Osteoblast (primary cell): ENCODE data around the gene HLA-DOB. TPM values are rescaled to one million over a fixed set of nuclear protein-coding genes. Genes with fewer than 3 reads are reported as not detected.

Source experiments
- DNase-seq: peaks from one replicate; pipeline ENCODE4 v3.0.0; 2011; ENCODE audit warnings: low spot score, mixed read lengths; ENCODE audit not compliant: insufficient read length; ENCODE audit errors: missing footprints
- H2AFZ ChIP-seq: 2 replicates; pipeline ENCODE4 v1.6.0; 2011; ENCODE audit warnings: mild to moderate bottlenecking, low read length
- H3K27ac ChIP-seq: 2 replicates; pipeline ENCODE4 v1.5.1; 2011; ENCODE audit warnings: mild to moderate bottlenecking, low read depth, low read length, moderate library complexity
- H3K27me3 ChIP-seq: 2 replicates; pipeline ENCODE4 v1.6.0; 2012; ENCODE audit warnings: mild to moderate bottlenecking, control low read depth, inconsistent platforms, low read length, moderate library complexity; ENCODE audit not compliant: insufficient read depth
- H3K36me3 ChIP-seq: 2 replicates; pipeline ENCODE4 v1.5.1; 2011; ENCODE audit warnings: mild to moderate bottlenecking, low read length, control low read depth, moderate library complexity; ENCODE audit not compliant: insufficient read depth
- H3K4me1 ChIP-seq: 2 replicates; pipeline ENCODE4 v1.5.1; 2011; ENCODE audit warnings: mild to moderate bottlenecking, low read length, control low read depth, moderate library complexity; ENCODE audit not compliant: insufficient read depth
- H3K4me2 ChIP-seq: 2 replicates; pipeline ENCODE4 v1.6.0; 2011; ENCODE audit warnings: mild to moderate bottlenecking, low read length; ENCODE audit not compliant: insufficient read depth
- H3K4me3 ChIP-seq: fragments of 200-600 bp; sonication (generic); 3 replicates; pipeline ENCODE4 v1.5.1; 2012; ENCODE audit warnings: mild to moderate bottlenecking, low read length, inconsistent platforms; ENCODE audit not compliant: insufficient read depth
- H3K79me2 ChIP-seq: 2 replicates; pipeline ENCODE4 v1.6.0; 2012; ENCODE audit warnings: mild to moderate bottlenecking, low read length, control low read depth, inconsistent platforms; ENCODE audit not compliant: insufficient read depth
- H3K9me3 ChIP-seq: 2 replicates; pipeline ENCODE4 v1.5.1; 2011; ENCODE audit warnings: low read depth, low read length, control low read depth
- H4K20me1 ChIP-seq: 2 replicates; pipeline ENCODE4 v1.6.0; 2012; ENCODE audit warnings: mild to moderate bottlenecking, low read length, control low read depth; ENCODE audit not compliant: insufficient read depth
- CTCF ChIP-seq: IDR thresholded peaks from 2 replicates; pipeline ENCODE4 v1.5.1; 2011; ENCODE audit warnings: mild to moderate bottlenecking, low read depth, low read length, moderate library complexity; ENCODE audit errors: extremely low read depth
- total RNA-seq: library from RNA; depleted of rRNA; stranded (reverse); fragments of >200 nt; gene quantifications from 2 replicates; pipeline ENCODE4 v1.2.3, GENCODE V29; 2012

HLA-DOB gene
- 0.36 TPM in 1 of 2 replicates, not detected in the other for total RNA-seq

GRCh38 chr6:32816746-32817204, at the start of gene HLA-DOB:
HLA-DOB (minus strand) TSS chr6:32817002; CDS start chr6:32816951, 51 bp downstream.
- H3K79me2 ChIP-seq, result no peaks in the 10 kb centered on the region
- TF ChIP-seq CTCF, result no peak
- no peaks in the 10 kb centered on the region for H3K36me3 ChIP-seq
- no peak within 1 kb of the TSS for H2AFZ ChIP-seq
- no peak within 1 kb of the TSS for H3K4me3 ChIP-seq
- DNase-seq, result peak; percentile 4
- no peaks in the 10 kb centered on the region for H3K27me3 ChIP-seq
- no peaks in the 10 kb centered on the region for H4K20me1 ChIP-seq
- H3K4me2 ChIP-seq, result no peak within 1 kb of the TSS
- no peaks in the 10 kb centered on the region for H3K9me3 ChIP-seq
- no peak within 1 kb of the TSS for H3K27ac ChIP-seq
- peaks cover 20% of the 10 kb centered on the region for H3K4me1 ChIP-seq

GRCh38 chr6:32865724-32866443, 49.1 kb upstream of the HLA-DOB start:
- H3K4me3 ChIP-seq, result no peak overlapping the region
- no peak for TF ChIP-seq CTCF

GRCh38 chr6:32862725-32863124, 45.9 kb upstream of the HLA-DOB start:
- no peak overlapping the region for H2AFZ ChIP-seq
- no peak for DNase-seq
- H3K4me2 ChIP-seq, result no peak overlapping the region
- no peak overlapping the region for H3K4me3 ChIP-seq
- H3K36me3 ChIP-seq, result peaks cover 8% of the 10 kb centered on the region
- no peak overlapping the region for H3K27ac ChIP-seq
- no peaks in the 10 kb centered on the region for H3K4me1 ChIP-seq
- peaks cover 4% of the 10 kb centered on the region for H3K27me3 ChIP-seq
- H4K20me1 ChIP-seq, result no peaks in the 10 kb centered on the region
- no peak for TF ChIP-seq CTCF
- H3K9me3 ChIP-seq, result no peaks in the 10 kb centered on the region
- no peaks in the 10 kb centered on the region for H3K79me2 ChIP-seq

More at GRCh38 chr6:32865724-32866443, 49.1 kb upstream of the HLA-DOB start:
- H3K27ac ChIP-seq, result no peak overlapping the region
- no peaks in the 10 kb centered on the region for H4K20me1 ChIP-seq
- H2AFZ ChIP-seq, result no peak overlapping the region
- DNase-seq, result no peak
- H3K79me2 ChIP-seq, result no peaks in the 10 kb centered on the region
- H3K27me3 ChIP-seq, result peaks cover 15% of the 10 kb centered on the region
- no peaks in the 10 kb centered on the region for H3K9me3 ChIP-seq
- no peak overlapping the region for H3K4me2 ChIP-seq
- no peaks in the 10 kb centered on the region for H3K4me1 ChIP-seq
- H3K36me3 ChIP-seq, result no peaks in the 10 kb centered on the region

GRCh38 chr6:32860674-32861073, 43.9 kb upstream of the HLA-DOB start:
- peaks cover 2% of the 10 kb centered on the region for H3K79me2 ChIP-seq
- no peaks in the 10 kb centered on the region for H3K9me3 ChIP-seq
- H3K4me1 ChIP-seq, result no peaks in the 10 kb centered on the region
- H3K27me3 ChIP-seq, result no peaks in the 10 kb centered on the region
- H3K4me2 ChIP-seq, result no peak overlapping the region
- H4K20me1 ChIP-seq, result no peaks in the 10 kb centered on the region
- H3K36me3 ChIP-seq, result peaks cover 12% of the 10 kb centered on the region
- no peak overlapping the region for H3K27ac ChIP-seq
- H2AFZ ChIP-seq, result no peak overlapping the region
- no peak for TF ChIP-seq CTCF
- H3K4me3 ChIP-seq, result no peak overlapping the region
- no peak for DNase-seq
